Measurements from ENCODE around the gene RBPMS2. TPM values are rescaled to one million over a fixed set of nuclear protein-coding genes. Genes with fewer than 3 reads are reported as not detected.

Gene RBPMS2
- total RNA-seq, 4 donors from 2014 or later: 27.2 to 64.1 (median 45.4) TPM

GRCh38 chr15:64779024-64779423, 3.6 kb upstream of the RBPMS2 start:
- no peaks in the 10 kb centered on the region for H3K27me3 ChIP-seq
- TF ChIP-seq CTCF (IDR thresholded peaks at IDR 0.05): no peak
- no peak for TF ChIP-seq POLR2AphosphoS5 (IDR thresholded peaks at IDR 0.05)
- no peak for TF ChIP-seq EP300 (IDR thresholded peaks at IDR 0.05)
- no peak for TF ChIP-seq POLR2A (IDR thresholded peaks at IDR 0.05; ENCODE audit: low read depth)
- peaks cover 10 to 37% (median 25%) of the 10 kb centered on the region in 4 donors for H3K4me1 ChIP-seq
- no peak overlapping the region for H3K27ac ChIP-seq (replicated peaks in 1 of 4)
- no peaks in the 10 kb centered on the region for H3K36me3 ChIP-seq
- WGBS: 79% methylated on average over 2 of the region's 2 CpGs
- no peaks in the 10 kb centered on the region for H3K9me3 ChIP-seq
- DNase-seq (ENCODE audit: extremely low spot score): no peak
- no peak overlapping the region for H3K4me3 ChIP-seq
- intact Hi-C loops (cut with DNase I): no loop called here

GRCh38 chr15:64776402-64776786, 1.0 kb upstream of the RBPMS2 start:
- Histone ChIP-seq H3K4me3 (peak overlapping the region; percentile 82 to 97 (median 90)), H3K9me3 (no peaks in the 10 kb centered on the region), H3K36me3 (no peaks in the 10 kb centered on the region), H3K27ac (replicated peaks in 1 of 4) (peak overlapping the region; percentile 91 to 98 (median 97)), H3K4me1 (peaks cover 20 to 60% (median 47%) of the 10 kb centered on the region in 4 donors), H3K27me3 (no peaks in the 10 kb centered on the region)
- DNase-seq (ENCODE audit: extremely low spot score): no peak
- intact Hi-C loops (cut with DNase I): no loop called here
- TF ChIP-seq EP300 (IDR thresholded peaks at IDR 0.05) (no peak), POLR2AphosphoS5 (IDR thresholded peaks at IDR 0.05) (no peak), CTCF (IDR thresholded peaks at IDR 0.05) (peak in 1 of 3 experiments; percentile 12), POLR2A (IDR thresholded peaks at IDR 0.05; ENCODE audit: low read depth) (no peak)
- 34% methylated on average over 22 of the region's 25 CpGs for WGBS

GRCh38 chr15:64774629-64775493, 528 bp downstream of the RBPMS2 start:
- no peaks in the 10 kb centered on the region for H3K9me3 ChIP-seq
- no peak for DNase-seq (ENCODE audit: extremely low spot score)
- peaks cover 20 to 75% (median 60%) of the 10 kb centered on the region in 4 donors for H3K4me1 ChIP-seq
- H3K36me3 ChIP-seq: no peaks in the 10 kb centered on the region
- peak overlapping the region; percentile 82 to 97 (median 90) for H3K4me3 ChIP-seq
- no peaks in the 10 kb centered on the region for H3K27me3 ChIP-seq
- H3K27ac ChIP-seq (replicated peaks in 1 of 4): peak overlapping the region; percentile 91 to 98 (median 97)
- no peak for TF ChIP-seq CTCF (IDR thresholded peaks at IDR 0.05)
- no peak for TF ChIP-seq POLR2A (IDR thresholded peaks at IDR 0.05; ENCODE audit: low read depth)
- WGBS: under 1% methylated on average over 33 of the region's 115 CpGs
- intact Hi-C loops (cut with DNase I): loop anchor here (2.0 kb wide), 2 partner anchors 26 to 34 kb away; no protein-coding TSS in a partner anchor

GRCh38 chr15:64774037-64774628, 1.3 kb downstream of the RBPMS2 start:
- intact Hi-C loops (cut with DNase I): loop anchor here (2.0 kb wide), 2 partner anchors 25 to 33 kb away; no protein-coding TSS in a partner anchor
- H3K4me3 ChIP-seq: peak overlapping the region; percentile 82 to 97 (median 90)
- no peaks in the 10 kb centered on the region for H3K36me3 ChIP-seq
- H3K4me1 ChIP-seq: peaks cover 20 to 75% (median 60%) of the 10 kb centered on the region in 4 donors
- DNase-seq (ENCODE audit: extremely low spot score): no peak
- no peaks in the 10 kb centered on the region for H3K27me3 ChIP-seq
- no peaks in the 10 kb centered on the region for H3K9me3 ChIP-seq
- TF ChIP-seq POLR2AphosphoS5 (IDR thresholded peaks at IDR 0.05) (peak in 1 of 2 donors; percentile 41), POLR2A (IDR thresholded peaks at IDR 0.05; ENCODE audit: low read depth) (no peak), CTCF (IDR thresholded peaks at IDR 0.05) (no peak)
- peak overlapping the region; percentile 91 to 98 (median 97) for H3K27ac ChIP-seq (replicated peaks in 1 of 4)
- 45% methylated on average over 21 of the region's 21 CpGs for WGBS

Data from esophagus muscularis mucosa (tissue), 4 donors.